OCI-LY7 (cell line): ENCODE data around the gene CARNS1. TPM values are rescaled to one million over a fixed set of nuclear protein-coding genes. Genes with fewer than 3 reads are reported as not detected.

Experiments used
- BruUV-seq: library from RNA; stranded (reverse); fragments of 400-500 nt; replicated peaks from 2 replicates; lab custom pipeline; 2021; lab: Mats Ljungman, UMichigan
- CTCF ChIA-PET: fragments of 300-600 bp; sonication (Branson Sonifier 250); formaldehyde crosslinking; loops from one replicate; lab custom pipeline; 2022; ENCODE audit warnings: antibody characterized with exemption; ENCODE audit not compliant: unreplicated experiment; lab: Charles Lee
- POLR2A ChIA-PET: fragments of 300-600 bp; sonication (Branson Sonifier 250); formaldehyde crosslinking; loops from one replicate; lab custom pipeline; 2022; ENCODE audit warnings: antibody characterized with exemption; lab: Charles Lee
- DNase-seq: peaks from one replicate; pipeline ENCODE4 v3.0.0-alpha.2; 2015; ENCODE audit warnings: low spot score
- H2AFZ ChIP-seq: fragments of 200-600 bp; sonication (generic), shearing (Covaris generic); 2 replicates; pipeline ENCODE4 v1.6.1; 2014; ENCODE audit warnings: mild to moderate bottlenecking, antibody characterized with exemption, low read length, moderate library complexity
- H3K27ac ChIP-seq: fragments of 200-600 bp; sonication (generic); 2 replicates; pipeline ENCODE4 v1.5.1; 2014; ENCODE audit warnings: mixed run types, low read depth, mild to moderate bottlenecking, moderate library complexity, low read length, inconsistent platforms; ENCODE audit not compliant: poor library complexity, severe bottlenecking
- H3K36me3 ChIP-seq: fragments of 200-600 bp; sonication (generic); 2 replicates; pipeline ENCODE4 v1.6.1; 2014; ENCODE audit warnings: mild to moderate bottlenecking, antibody characterized with exemption, low read length, moderate library complexity, mixed read lengths; ENCODE audit not compliant: insufficient read depth
- H3K4me1 ChIP-seq: fragments of 200-600 bp; sonication (generic); 2 replicates; pipeline ENCODE4 v1.5.1; 2014; ENCODE audit warnings: mild to moderate bottlenecking, low read length; ENCODE audit not compliant: insufficient read depth, poor library complexity, severe bottlenecking
- H3K4me2 ChIP-seq: fragments of 200-600 bp; sonication (generic); 2 replicates; pipeline ENCODE4 v1.6.1; 2014; ENCODE audit warnings: mild to moderate bottlenecking, low read length
- H3K4me3 ChIP-seq: fragments of 200-600 bp; sonication (generic); 2 replicates; pipeline ENCODE4 v1.5.1; 2014; ENCODE audit warnings: mild to moderate bottlenecking, low read depth, low read length; ENCODE audit not compliant: poor library complexity, severe bottlenecking
- H3K79me2 ChIP-seq: fragments of 200-600 bp; sonication (generic); 2 replicates; pipeline ENCODE4 v1.6.1; 2016; ENCODE audit warnings: low read depth, mild to moderate bottlenecking, low read length, moderate library complexity, mixed read lengths; ENCODE audit not compliant: insufficient read depth
- H3K9me2 ChIP-seq: fragments of 200-600 bp; sonication (generic); 2 replicates; pipeline ENCODE4 v1.6.1; 2016; ENCODE audit warnings: mild to moderate bottlenecking, low read length, mixed read lengths; ENCODE audit not compliant: insufficient read depth
- H3K9me3 ChIP-seq: fragments of 200-600 bp; sonication (generic); 2 replicates; pipeline ENCODE4 v1.6.1; 2014; ENCODE audit warnings: mild to moderate bottlenecking, mixed run types, low read length, mixed read lengths
- H4K20me1 ChIP-seq: fragments of 200-600 bp; sonication (generic); 2 replicates; pipeline ENCODE4 v1.6.1; 2014; ENCODE audit warnings: mild to moderate bottlenecking, antibody characterized with exemption, low read length, moderate library complexity, mixed read lengths; ENCODE audit not compliant: insufficient read depth
- CTCF ChIP-seq: fragments of 200-600 bp; sonication (generic); conservative IDR thresholded peaks from 2 replicates; pipeline ENCODE4 v1.5.1; 2014; ENCODE audit warnings: mild to moderate bottlenecking, antibody characterized with exemption, low read length, moderate library complexity, mixed read lengths
- EZH2phosphoT487 ChIP-seq: fragments of 200-600 bp; sonication (generic); IDR thresholded peaks from 2 replicates; pipeline ENCODE4 v1.6.1; 2018; ENCODE audit warnings: low read depth, borderline replicate concordance, mild to moderate bottlenecking, mixed run types, antibody characterized with exemption, low read length, moderate library complexity, mixed read lengths
- intact Hi-C: fragments of 100-400 bp; cut with micrococcal nuclease; formaldehyde crosslinking; loops from one replicate; pipeline ENCODE4 v1.10.0; 2022; ENCODE audit not compliant: unreplicated experiment
- total RNA-seq, 2 experiments: library from RNA; depleted of rRNA in 1 of 2; stranded (reverse); fragments of >200 nt in 1 of 2; shearing (Covaris generic) in 1 of 2; gene quantifications; 2 replicates each; pipeline ENCODE4 v1.2.3, GENCODE V29; 2014 to 2022

The CARNS1 gene
- total RNA-seq, 2 experiments from 2014 or later = 0.06 to 0.21 TPM

- peak; percentile 59 for DNase-seq
- H3K4me2 ChIP-seq = peak overlapping the region; percentile 52
Measured at GRCh38 chr11:67381244-67381972, 34.1 kb upstream of the CARNS1 start.

GRCh38 chr11:67382276-67383136, 33.0 kb upstream of the CARNS1 start:
- H3K27ac ChIP-seq = no peak overlapping the region
- peaks cover 29% of the 10 kb centered on the region for H3K4me1 ChIP-seq
- intact Hi-C loops = loop anchor here (1.0 to 5.0 kb wide), 7 partner anchors 25 to 300 kb away; partner anchors contain the start of gene ANKRD13D
- no peak overlapping the region for H3K4me2 ChIP-seq
- H4K20me1 ChIP-seq = no peaks in the 10 kb centered on the region
- no peaks in the 10 kb centered on the region for H3K79me2 ChIP-seq
- POLR2A ChIA-PET = interaction anchor here (0.7 to 7.7 kb wide), 4 partner anchors 29 to 1070 kb away, joined by 7 to 106 read pairs (median 18); partner anchors contain the start of gene POLD4
- H3K9me3 ChIP-seq = no peaks in the 10 kb centered on the region
- TF ChIP-seq CTCF (peak; percentile 97), EZH2phosphoT487 (no peak)
- H3K36me3 ChIP-seq = no peaks in the 10 kb centered on the region
- DNase-seq = peak; percentile 88
- H3K9me2 ChIP-seq = no peaks in the 10 kb centered on the region
- H2AFZ ChIP-seq = no peak overlapping the region
- H3K4me3 ChIP-seq = no peak overlapping the region
- BruUV-seq = no TSS peak
- CTCF ChIA-PET = interaction anchor here (1.8 to 4.3 kb wide), 3 partner anchors 20 to 37 kb away, joined by 4 to 136 read pairs (median 7); partner anchors contain the start of gene POLD4

More at GRCh38 chr11:67381244-67381972, 34.1 kb upstream of the CARNS1 start:
- H3K36me3 ChIP-seq = no peaks in the 10 kb centered on the region
- H4K20me1 ChIP-seq = no peaks in the 10 kb centered on the region
- H3K27ac ChIP-seq = peak overlapping the region; percentile 48
- peak overlapping the region; percentile 79 for H2AFZ ChIP-seq
- POLR2A ChIA-PET = interaction anchor here (0.7 to 7.7 kb wide), 8 partner anchors 9 to 97 kb away, joined by 3 to 106 read pairs (median 4); partner anchors contain the start of genes POLD4 and PPP1CA
- no peaks in the 10 kb centered on the region for H3K79me2 ChIP-seq
- TF ChIP-seq EZH2phosphoT487 = no peak
- TF ChIP-seq CTCF = no peak; the same call in 1 of the 2 replicates
- no TSS peak for BruUV-seq
- H3K4me1 ChIP-seq = peaks cover 20% of the 10 kb centered on the region
- intact Hi-C loops = loop anchor here (5.0 kb wide), 2 partner anchors 284 to 299 kb away; no protein-coding TSS in a partner anchor
- H3K9me2 ChIP-seq = no peaks in the 10 kb centered on the region
- H3K9me3 ChIP-seq = no peaks in the 10 kb centered on the region
- peak overlapping the region; percentile 19 for H3K4me3 ChIP-seq
- CTCF ChIA-PET = interaction anchor here (1.6 to 4.3 kb wide), 4 partner anchors 19 to 36 kb away, joined by 4 to 136 read pairs (median 7); partner anchors contain the start of gene POLD4
